Activated naive CD8-positive, alpha-beta T cell treated with anti-CD3 and anti-CD28 coated beads for 36 hours (primary cell): ENCODE measurements around the gene ABHD17C. TPM values are rescaled to one million over a fixed set of nuclear protein-coding genes. Genes with fewer than 3 reads are reported as not detected.
A peak's percentile ranks its signal among the peaks of the same experiment; 100 is the strongest.

ENCODE experiments used
- DNase-seq: peaks from one replicate; pipeline ENCODE4 v3.0.0; 2021
- H3K27ac Mint-ChIP-seq: one replicate; pipeline ENCODE4 v1.8.0; 2022; ENCODE audit warnings: mild to moderate bottlenecking, moderate library complexity, mixed read lengths
- H3K27me3 Mint-ChIP-seq: one replicate; pipeline ENCODE4 v1.8.0; 2022; ENCODE audit warnings: mild to moderate bottlenecking, mixed read lengths
- H3K36me3 Mint-ChIP-seq: one replicate; pipeline ENCODE4 v1.8.0; 2021; ENCODE audit warnings: mild to moderate bottlenecking, mixed read lengths
- H3K4me1 Mint-ChIP-seq: one replicate; pipeline ENCODE4 v1.8.0; 2021; ENCODE audit warnings: mixed read lengths
- H3K4me3 Mint-ChIP-seq: one replicate; pipeline ENCODE4 v1.8.0; 2022; ENCODE audit warnings: mild to moderate bottlenecking, moderate library complexity, mixed read lengths
- H3K9me3 Mint-ChIP-seq: one replicate; pipeline ENCODE4 v1.8.0; 2022; ENCODE audit warnings: mixed read lengths
- total RNA-seq, 2 experiments: library from RNA; stranded (reverse); gene quantifications; one replicate each; pipeline ENCODE4 v1.2.3, GENCODE V29; 2021

Gene ABHD17C
- total RNA-seq, 2 experiments from 2014 or later: 6.0 to 6.9 TPM

DNA sequence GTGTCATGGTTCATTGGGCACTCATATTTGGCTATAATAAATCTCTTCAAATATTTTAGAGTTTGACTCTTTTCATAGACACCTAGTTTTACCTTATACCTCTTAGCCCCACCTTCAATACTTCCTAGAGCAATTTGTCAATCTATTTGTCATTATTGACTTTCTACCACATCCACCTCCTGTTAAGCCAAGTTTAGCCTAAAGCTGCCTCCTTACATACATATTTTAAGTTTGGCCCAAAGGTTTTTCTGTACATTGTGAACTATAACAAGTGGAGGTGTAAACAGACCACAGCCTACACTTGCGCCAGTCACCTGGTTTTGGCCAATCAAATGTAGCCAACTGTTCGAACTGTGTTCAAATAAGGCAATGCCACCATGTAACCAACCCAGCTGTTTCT is 18.1 kb upstream of the ABHD17C start:
- H3K36me3 Mint-ChIP-seq: no peaks in the 10 kb centered on the region
- no peak for DNase-seq
- no peaks in the 10 kb centered on the region for H3K4me1 Mint-ChIP-seq

DNA sequence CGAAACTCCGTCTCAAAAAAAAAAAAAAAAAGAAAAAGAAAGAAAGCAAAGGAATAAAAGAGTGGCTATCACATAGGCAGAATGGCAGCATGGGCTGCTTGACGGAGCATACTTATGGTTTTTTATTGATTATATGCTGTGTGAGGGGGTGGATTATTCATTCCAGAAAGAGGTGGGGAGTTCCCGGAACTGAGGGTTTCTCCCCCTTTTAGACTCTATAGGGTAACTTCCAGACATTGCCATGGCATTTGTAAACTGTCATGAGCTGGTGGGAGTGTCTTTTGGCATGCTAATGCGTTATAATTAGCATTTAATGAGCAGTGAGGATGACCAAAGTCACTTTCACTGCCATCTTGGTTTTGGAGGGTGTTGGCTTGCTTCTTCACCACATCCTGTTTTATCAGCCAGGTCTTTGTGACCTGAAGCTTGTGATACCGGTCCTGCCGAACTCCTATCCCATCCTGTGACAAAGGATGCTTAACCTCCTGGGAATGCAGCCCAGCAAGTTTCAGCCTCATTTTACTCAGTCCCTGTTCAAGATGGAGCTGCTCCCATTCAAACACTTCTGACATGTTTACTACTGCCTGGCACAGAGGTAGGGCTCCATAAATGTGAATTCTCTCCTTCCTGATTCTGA is 15.8 kb upstream of the ABHD17C start:
- no peak for DNase-seq
- Mint-ChIP-seq H3K36me3 (peaks cover 2% of the 10 kb centered on the region), H3K27me3 (peaks cover 38% of the 10 kb centered on the region), H3K4me3 (no peak overlapping the region), H3K9me3 (peaks cover 5% of the 10 kb centered on the region), H3K27ac (no peak overlapping the region), H3K4me1 (no peaks in the 10 kb centered on the region)

More for the DNA sequence above, 18.1 kb upstream of the ABHD17C start:
- Mint-ChIP-seq H3K27ac (no peak overlapping the region), H3K4me3 (no peak overlapping the region), H3K27me3 (peaks cover 27% of the 10 kb centered on the region), H3K9me3 (no peaks in the 10 kb centered on the region)

DNA sequence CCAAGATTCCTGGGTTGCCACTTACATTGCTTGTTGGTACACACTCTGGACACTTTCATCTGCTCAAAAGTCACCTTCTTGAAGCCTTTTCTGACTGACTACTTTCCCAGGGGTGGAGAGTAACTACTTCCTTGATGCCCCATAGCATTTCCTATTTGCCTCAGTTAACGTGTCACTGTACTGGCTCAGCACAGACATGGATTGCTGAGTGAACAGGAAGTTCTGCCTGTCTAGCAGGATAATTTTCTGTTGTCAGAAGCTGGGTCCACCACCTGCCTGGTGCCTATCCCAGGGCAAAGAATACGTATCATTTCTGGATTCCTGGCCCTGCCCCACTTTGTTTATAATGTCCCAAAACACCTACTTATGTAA is 15.3 kb upstream of the ABHD17C start:
- Mint-ChIP-seq H3K27me3 (peaks cover 38% of the 10 kb centered on the region), H3K9me3 (peaks cover 5% of the 10 kb centered on the region), H3K4me1 (no peaks in the 10 kb centered on the region), H3K4me3 (no peak overlapping the region), H3K27ac (no peak overlapping the region), H3K36me3 (peaks cover 2% of the 10 kb centered on the region)
- DNase-seq: no peak

DNA sequence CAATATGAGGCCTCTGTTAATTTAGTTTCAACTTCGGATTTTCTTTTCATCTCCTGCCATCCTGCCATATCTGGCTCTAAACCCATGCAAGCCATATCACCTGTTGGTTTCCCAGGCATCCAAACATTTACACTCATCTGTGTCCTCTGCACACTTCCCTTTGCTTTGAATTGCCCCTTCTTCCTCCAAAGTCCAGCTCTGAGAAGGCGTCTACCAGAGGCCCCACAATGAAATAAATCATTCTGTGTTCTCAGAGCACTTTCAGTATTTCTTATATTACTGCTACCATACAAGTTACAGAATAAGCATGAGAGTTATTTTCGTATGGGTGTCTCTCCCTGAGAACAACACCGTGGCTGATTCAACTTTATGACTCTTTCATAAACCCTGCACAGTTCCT is 12.9 kb upstream of the ABHD17C start:
- Mint-ChIP-seq H3K9me3 (peaks cover 5% of the 10 kb centered on the region), H3K4me3 (no peak overlapping the region), H3K27ac (no peak overlapping the region), H3K36me3 (peaks cover 2% of the 10 kb centered on the region), H3K27me3 (peaks cover 20% of the 10 kb centered on the region), H3K4me1 (no peaks in the 10 kb centered on the region)
- no peak for DNase-seq

DNA sequence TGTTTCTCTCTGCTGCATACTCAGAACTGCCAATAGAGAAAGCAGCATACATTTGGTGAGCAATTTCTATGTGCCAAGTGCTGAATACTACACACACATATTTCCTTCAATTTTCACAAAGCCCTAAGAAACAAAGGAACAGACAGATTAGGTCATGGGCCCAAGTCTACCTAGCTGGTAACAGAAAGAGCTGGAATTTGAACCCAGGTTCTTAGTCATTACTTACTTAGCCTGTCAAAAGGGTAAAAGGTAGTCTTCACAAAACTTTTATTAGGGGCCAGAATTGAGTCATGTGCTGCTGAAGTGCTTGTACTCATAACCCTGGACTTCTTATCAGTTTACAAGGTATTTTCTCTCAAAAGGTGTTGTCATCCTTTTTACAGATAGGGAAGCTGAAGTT is 10.4 kb upstream of the ABHD17C start:
- Mint-ChIP-seq H3K4me1 (no peaks in the 10 kb centered on the region), H3K27me3 (peaks cover 16% of the 10 kb centered on the region), H3K27ac (no peak overlapping the region), H3K4me3 (no peak overlapping the region), H3K9me3 (peaks cover 5% of the 10 kb centered on the region), H3K36me3 (peaks cover 2% of the 10 kb centered on the region)
- DNase-seq: no peak

DNA sequence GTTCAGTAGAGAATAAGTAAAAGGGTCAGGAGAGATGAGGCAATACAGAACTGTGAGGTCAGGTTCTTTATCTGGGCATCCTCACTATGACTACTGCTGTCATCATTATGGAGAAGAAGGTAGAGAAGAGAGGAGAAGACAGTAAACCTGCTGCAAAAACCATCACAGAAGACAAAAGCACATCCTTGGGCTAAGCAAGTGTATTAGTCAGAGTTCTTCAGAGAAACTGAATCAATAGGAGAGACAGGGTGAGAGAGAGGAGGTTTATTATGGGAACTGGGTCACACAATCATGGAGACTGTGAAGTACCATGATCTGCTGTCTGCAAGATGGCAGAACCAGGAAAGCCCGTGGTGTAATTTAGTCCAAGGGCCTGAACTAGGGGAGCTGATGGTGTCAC is 9.5 kb upstream of the ABHD17C start:
- no peaks in the 10 kb centered on the region for H3K4me1 Mint-ChIP-seq
- no peak overlapping the region for H3K4me3 Mint-ChIP-seq
- H3K9me3 Mint-ChIP-seq: peaks cover 5% of the 10 kb centered on the region
- H3K27me3 Mint-ChIP-seq: peaks cover 16% of the 10 kb centered on the region
- peaks cover 2% of the 10 kb centered on the region for H3K36me3 Mint-ChIP-seq
- no peak for DNase-seq
- H3K27ac Mint-ChIP-seq: no peak overlapping the region

DNA sequence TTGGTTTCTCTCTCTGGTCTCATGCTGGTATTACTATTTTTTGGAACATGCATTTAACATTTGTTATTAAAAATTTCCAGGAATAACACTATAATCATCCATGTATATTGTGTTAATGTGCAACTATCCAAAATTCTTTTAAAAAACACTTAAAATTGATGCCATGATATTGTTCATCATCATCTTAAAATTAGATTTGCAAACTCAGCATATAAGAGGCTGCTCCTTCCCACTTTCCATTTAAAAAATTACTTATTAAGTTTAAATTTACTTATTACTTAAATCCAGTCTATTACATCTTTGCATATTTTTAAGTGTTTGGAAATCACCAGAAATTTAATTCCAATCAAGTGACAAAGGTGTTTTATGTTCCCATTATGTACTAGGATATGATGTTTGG is 5.8 kb upstream of the ABHD17C start:
- no peaks in the 10 kb centered on the region for H3K36me3 Mint-ChIP-seq
- H3K9me3 Mint-ChIP-seq: peaks cover under 1% of the 10 kb centered on the region
- DNase-seq: no peak
- no peak overlapping the region for H3K4me3 Mint-ChIP-seq
- peaks cover 4% of the 10 kb centered on the region for H3K27me3 Mint-ChIP-seq
- H3K27ac Mint-ChIP-seq: no peak overlapping the region
- peaks cover 2% of the 10 kb centered on the region for H3K4me1 Mint-ChIP-seq

DNA sequence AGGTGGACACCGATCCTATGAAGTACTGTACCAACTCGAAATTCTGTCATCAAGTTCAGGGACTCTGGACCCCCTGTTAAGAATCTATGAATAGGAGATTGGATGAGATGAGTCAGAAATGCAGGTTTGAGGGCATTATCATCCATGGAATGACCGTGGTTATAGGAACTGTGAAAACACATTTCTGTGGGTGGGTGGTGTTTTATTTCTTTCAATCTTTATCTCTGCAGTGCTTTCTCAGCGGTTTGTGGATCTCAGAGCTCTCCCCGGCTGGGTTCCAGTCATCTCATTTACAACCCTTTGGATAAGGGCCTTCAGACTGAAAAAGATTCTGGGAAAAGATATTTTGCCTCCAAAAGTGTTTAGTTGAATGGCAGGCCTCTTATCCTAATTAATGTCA is 5.4 kb upstream of the ABHD17C start:
- no peaks in the 10 kb centered on the region for H3K9me3 Mint-ChIP-seq
- no peak overlapping the region for H3K27ac Mint-ChIP-seq
- H3K27me3 Mint-ChIP-seq: peaks cover 4% of the 10 kb centered on the region
- no peaks in the 10 kb centered on the region for H3K36me3 Mint-ChIP-seq
- DNase-seq: no peak
- peaks cover 4% of the 10 kb centered on the region for H3K4me1 Mint-ChIP-seq
- H3K4me3 Mint-ChIP-seq: no peak overlapping the region

DNA sequence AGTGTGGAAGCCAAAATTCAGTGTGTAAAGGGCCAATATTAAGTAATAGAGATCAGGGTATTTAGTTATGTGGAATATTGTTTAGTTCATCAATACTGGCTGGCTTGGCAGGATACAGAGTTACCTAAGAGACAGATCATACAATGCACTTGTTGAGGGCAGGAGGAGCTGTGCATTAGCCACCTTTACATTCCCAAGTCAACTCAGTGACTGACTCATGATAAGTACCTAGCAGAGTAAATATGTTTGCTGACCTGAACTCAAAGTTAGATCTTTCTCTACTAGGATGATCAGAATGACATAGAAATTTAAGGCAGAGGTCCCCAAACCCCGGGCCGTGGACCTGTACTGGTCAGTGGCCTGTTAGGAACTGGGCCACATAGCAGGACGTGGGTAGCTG is 3.5 kb upstream of the ABHD17C start:
- Mint-ChIP-seq H3K27ac (no peak overlapping the region), H3K36me3 (no peaks in the 10 kb centered on the region), H3K4me1 (peaks cover 10% of the 10 kb centered on the region), H3K4me3 (no peak overlapping the region), H3K9me3 (no peaks in the 10 kb centered on the region), H3K27me3 (peaks cover 4% of the 10 kb centered on the region)
- no peak for DNase-seq

DNA sequence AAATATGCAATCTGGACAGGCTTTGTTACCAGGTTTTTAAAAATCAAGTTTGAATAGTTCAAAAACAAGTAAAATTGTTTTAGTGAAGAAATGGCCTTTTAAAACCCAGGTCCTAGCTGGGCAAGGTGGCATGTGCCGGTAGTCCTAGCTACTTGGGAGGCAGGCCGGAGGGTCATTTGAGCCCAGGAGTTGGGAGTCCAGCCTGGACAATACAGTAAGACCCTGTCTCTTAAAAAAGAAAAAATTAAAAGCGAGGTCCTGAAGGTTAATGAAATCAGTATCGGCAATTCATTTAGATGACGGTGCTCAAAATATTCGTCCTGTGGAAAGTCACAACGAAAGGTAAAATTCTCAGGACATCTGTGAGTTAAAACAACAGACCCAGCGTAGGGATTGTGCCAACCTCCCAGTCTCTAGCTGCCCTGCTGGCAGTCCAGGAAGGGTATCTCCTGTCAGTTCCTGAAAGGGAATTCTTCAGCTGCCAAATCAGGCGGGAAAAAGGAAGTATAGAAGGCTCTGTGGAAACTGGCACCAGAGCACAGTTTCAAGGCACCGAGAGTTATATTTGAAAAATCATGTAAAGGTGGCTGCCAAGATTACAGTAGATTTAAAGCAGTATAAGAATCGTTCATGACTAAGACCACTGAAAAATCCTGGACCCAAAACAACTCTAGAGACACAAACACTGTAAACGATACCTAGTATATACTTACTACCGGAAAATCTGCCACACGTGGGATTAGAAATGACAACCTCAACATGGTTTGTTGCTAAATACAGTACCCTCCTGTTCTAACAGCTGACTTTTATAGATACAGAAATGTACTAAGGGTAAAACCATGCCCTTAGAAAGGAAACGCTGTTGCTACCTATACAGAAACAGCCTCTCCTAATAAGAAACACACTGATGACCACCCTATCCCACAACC is 1.2 kb upstream of the ABHD17C start:
- Mint-ChIP-seq H3K27ac (peak overlapping the region; percentile 3), H3K27me3 (peaks cover 4% of the 10 kb centered on the region)

DNA sequence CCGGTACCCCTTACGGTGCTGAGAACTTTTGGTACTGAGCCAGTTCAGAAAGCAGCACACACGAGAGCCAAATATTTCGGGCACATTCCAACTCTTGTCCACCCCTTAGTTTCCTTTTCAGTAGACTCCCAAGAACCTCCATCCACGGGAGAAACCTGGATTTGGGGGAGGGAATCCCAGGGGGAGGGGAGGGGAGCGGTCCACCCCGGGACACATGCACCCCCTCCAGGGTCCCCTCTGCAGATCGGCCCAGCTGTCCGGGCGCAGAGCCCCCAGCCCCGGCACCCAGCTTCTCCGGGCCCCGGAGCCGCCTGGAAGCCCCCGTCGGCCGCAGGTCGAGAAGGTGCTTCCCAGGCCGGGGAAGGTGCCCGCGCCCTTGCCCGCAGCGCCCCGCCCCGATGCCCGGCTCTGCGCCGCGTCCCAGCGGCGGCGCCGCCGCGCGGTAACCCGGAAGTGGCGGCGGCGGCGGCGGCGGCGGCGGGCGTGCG is 455 bp upstream of the ABHD17C start:
- no peaks in the 10 kb centered on the region for H3K9me3 Mint-ChIP-seq

More for the DNA sequence above, 1.2 kb upstream of the ABHD17C start:
- H3K4me3 Mint-ChIP-seq: peak overlapping the region; percentile 75
- no peaks in the 10 kb centered on the region for H3K9me3 Mint-ChIP-seq
- H3K36me3 Mint-ChIP-seq: peaks cover 6% of the 10 kb centered on the region
- peaks cover 21% of the 10 kb centered on the region for H3K4me1 Mint-ChIP-seq
- DNase-seq: no peak

DNA sequence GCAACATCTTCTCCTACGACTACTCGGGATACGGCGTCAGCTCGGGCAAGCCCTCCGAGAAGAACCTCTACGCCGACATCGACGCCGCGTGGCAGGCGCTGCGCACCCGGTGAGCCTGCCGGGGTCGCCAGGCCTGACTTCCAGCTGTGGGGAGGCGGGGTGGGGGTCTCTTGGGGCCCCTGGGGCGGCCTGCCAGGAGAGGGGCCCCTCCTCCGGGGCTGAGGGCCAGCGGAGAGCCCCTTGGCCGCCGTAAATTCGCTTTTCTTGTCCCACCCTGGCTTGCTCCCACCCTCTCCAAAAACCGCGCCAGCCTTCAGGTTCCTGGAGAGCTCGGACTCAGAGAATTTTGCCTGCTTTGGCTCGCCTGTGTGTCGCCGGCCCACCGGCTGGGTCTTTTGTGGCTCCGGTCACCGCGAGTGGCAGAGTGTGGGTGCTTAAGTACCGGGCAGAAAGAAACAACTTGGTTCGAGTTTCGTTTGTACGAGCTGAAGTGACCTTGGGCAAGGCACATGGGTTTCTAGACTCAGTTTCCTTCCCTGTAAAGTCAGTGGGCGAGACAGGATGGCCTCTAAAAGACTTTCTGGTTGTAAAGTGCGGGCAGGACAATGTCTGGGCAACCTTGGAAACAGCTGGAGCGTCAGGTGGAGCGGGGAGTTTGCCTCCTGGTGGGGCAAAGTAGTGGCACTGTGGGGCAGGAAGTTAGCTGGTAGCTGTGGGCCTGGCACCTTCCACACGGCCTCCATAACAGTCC is 976 bp downstream of the ABHD17C start:
- DNase-seq: peak; percentile 13
- H3K36me3 Mint-ChIP-seq: peaks cover 7% of the 10 kb centered on the region
- peaks cover 23% of the 10 kb centered on the region for H3K4me1 Mint-ChIP-seq
- H3K9me3 Mint-ChIP-seq: no peaks in the 10 kb centered on the region
- H3K4me3 Mint-ChIP-seq: peak overlapping the region; percentile 89
- H3K27ac Mint-ChIP-seq: peak overlapping the region; percentile 78
- H3K27me3 Mint-ChIP-seq: peaks cover 4% of the 10 kb centered on the region

More for the DNA sequence above, 455 bp upstream of the ABHD17C start:
- peaks cover 23% of the 10 kb centered on the region for H3K4me1 Mint-ChIP-seq
- DNase-seq: peak; percentile 35
- H3K36me3 Mint-ChIP-seq: peaks cover 7% of the 10 kb centered on the region
- H3K27ac Mint-ChIP-seq: peak overlapping the region; percentile 3
- H3K27me3 Mint-ChIP-seq: peaks cover 4% of the 10 kb centered on the region
- H3K4me3 Mint-ChIP-seq: peak overlapping the region; percentile 75

DNA sequence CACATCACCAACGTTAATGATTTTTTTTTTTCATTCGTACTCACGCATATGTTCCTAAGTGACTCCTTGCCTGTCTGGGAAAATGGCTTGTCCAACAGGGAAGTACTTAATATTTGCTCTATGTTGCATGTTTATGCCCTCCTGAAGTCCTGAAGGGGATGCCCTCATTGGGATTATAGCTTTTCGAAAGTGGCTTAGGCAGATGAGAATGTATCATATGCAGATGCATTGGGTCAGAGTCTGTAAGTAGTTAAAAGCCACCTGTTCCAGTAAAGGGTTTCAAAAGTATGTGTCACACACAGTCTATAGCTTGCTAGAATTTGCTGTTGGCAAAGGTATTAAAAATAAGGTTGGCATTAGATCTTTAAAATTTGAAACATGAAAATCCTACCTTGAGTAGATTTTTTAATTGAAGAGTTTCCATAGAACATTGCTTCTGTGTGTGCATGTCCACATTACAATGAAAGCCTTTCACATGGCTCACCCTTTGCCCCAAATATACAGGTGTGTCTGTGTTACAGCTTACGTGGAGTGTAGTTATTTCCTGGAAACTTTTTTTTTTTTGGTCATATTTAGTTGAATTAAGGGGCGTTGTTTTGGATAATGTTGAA is 2.1 kb downstream of the ABHD17C start:
- Mint-ChIP-seq H3K4me3 (peak overlapping the region; percentile 89), H3K9me3 (no peaks in the 10 kb centered on the region), H3K27ac (no peak overlapping the region)

DNA sequence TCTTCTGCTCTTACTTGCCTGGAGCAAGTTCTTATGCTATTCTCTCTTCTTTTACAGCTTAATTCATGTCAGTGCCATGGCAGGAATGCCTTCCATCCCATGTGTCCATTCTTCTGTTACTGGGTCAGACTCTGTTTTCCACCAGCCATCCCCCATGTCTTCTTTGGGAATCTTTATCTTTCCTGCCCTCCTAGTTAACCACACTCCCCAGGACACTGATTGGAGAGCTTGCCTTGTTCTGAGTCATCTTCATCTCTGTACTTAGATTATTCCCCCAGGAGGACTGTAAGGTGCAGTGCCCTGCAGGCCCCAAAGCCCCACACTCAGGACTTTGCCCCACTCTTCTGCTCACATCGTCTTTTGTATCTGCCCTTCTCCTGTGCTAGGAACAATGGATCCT is 3.6 kb downstream of the ABHD17C start:
- H3K4me3 Mint-ChIP-seq: no peak overlapping the region
- H3K27ac Mint-ChIP-seq: no peak overlapping the region
- no peak for DNase-seq
- H3K9me3 Mint-ChIP-seq: no peaks in the 10 kb centered on the region
- peaks cover 23% of the 10 kb centered on the region for H3K4me1 Mint-ChIP-seq
- H3K36me3 Mint-ChIP-seq: peaks cover 8% of the 10 kb centered on the region
- peaks cover 9% of the 10 kb centered on the region for H3K27me3 Mint-ChIP-seq

More for the DNA sequence above, 2.1 kb downstream of the ABHD17C start:
- Mint-ChIP-seq H3K4me1 (peaks cover 23% of the 10 kb centered on the region), H3K36me3 (peaks cover 8% of the 10 kb centered on the region), H3K27me3 (peaks cover 9% of the 10 kb centered on the region)
- DNase-seq: no peak
